ENCODE data around the gene RB1.
A peak's percentile ranks its signal among the peaks of the same experiment; 100 is the strongest.

Gene RB1

GRCh38 chr13:48429886-48430285 is 126.3 kb downstream of the RB1 start:
- POLR2A ChIA-PET (ENCODE audit: low non-redundant PET): no interaction called here
- TF ChIP-seq CTCF (conservative IDR thresholded peaks at IDR 0.05; ENCODE audit: low read depth): no peak
- CTCF ChIA-PET: no interaction called here
- no peak overlapping the region for H3K27ac ChIP-seq
- DNase-seq (ENCODE audit: low spot score): no peak

GRCh38 chr13:48431431-48431830 is 127.9 kb downstream of the RB1 start:
- no peak for TF ChIP-seq CTCF (conservative IDR thresholded peaks at IDR 0.05; ENCODE audit: low read depth)
- POLR2A ChIA-PET (ENCODE audit: low non-redundant PET): no interaction called here
- H3K27ac ChIP-seq: no peak overlapping the region
- no peak for DNase-seq (ENCODE audit: low spot score)
- CTCF ChIA-PET: no interaction called here

GRCh38 chr13:48431987-48432615 is 128.6 kb downstream of the RB1 start:
- DNase-seq (ENCODE audit: low spot score): no peak
- no peak overlapping the region for H3K27ac ChIP-seq
- ChIA-PET POLR2A (ENCODE audit: low non-redundant PET) (no interaction called here), CTCF (no interaction called here)
- no peak for TF ChIP-seq CTCF (conservative IDR thresholded peaks at IDR 0.05; ENCODE audit: low read depth)

- no peak overlapping the region for H3K27ac ChIP-seq
- ChIA-PET CTCF (interaction anchor here (0.6 kb wide), 1 partner anchor 1135 kb away, joined by 5 read pairs; no protein-coding TSS in a partner anchor), POLR2A (ENCODE audit: low non-redundant PET) (no interaction called here)
- TF ChIP-seq CTCF (conservative IDR thresholded peaks at IDR 0.05; ENCODE audit: low read depth): no peak
- DNase-seq (ENCODE audit: low spot score): no peak
Observed at GRCh38 chr13:48434200-48434599, 130.6 kb downstream of the RB1 start.

- TF ChIP-seq CTCF (conservative IDR thresholded peaks at IDR 0.05; ENCODE audit: low read depth): no peak
- no peak for DNase-seq (ENCODE audit: low spot score)
- peak overlapping the region; percentile 75 for H3K27ac ChIP-seq
- ChIA-PET POLR2A (ENCODE audit: low non-redundant PET) (no interaction called here), CTCF (interaction anchor here (0.7 kb wide), 1 partner anchor 313 kb away, joined by 3 read pairs; no protein-coding TSS in a partner anchor)
Observed at GRCh38 chr13:48436661-48437288, 133.2 kb downstream of the RB1 start.

- no peak for DNase-seq (ENCODE audit: low spot score)
- CTCF ChIA-PET: no interaction called here
- no peak for TF ChIP-seq CTCF (conservative IDR thresholded peaks at IDR 0.05; ENCODE audit: low read depth)
- H3K27ac ChIP-seq: peak overlapping the region; percentile 59
- POLR2A ChIA-PET (ENCODE audit: low non-redundant PET): no interaction called here
Observed at GRCh38 chr13:48437371-48437770, 133.8 kb downstream of the RB1 start.

Measured in RWPE1 (cell line).